ENCODE measurements around the gene BAIAP2L2. TPM values are rescaled to one million over a fixed set of nuclear protein-coding genes. Genes with fewer than 3 reads are reported as not detected.
"Not testable (repeated sequence)": the region's sequence is repeated elsewhere in the genome, so short reads cannot be mapped to it uniquely, and the experiment has no call there.

The BAIAP2L2 gene
- total RNA-seq, 4 donors from 2014 or later, result 0.13 to 1.1 (median 0.58) TPM

- DNase-seq (ENCODE audit: extremely low spot score), result no peak
Measured at GRCh38 chr22:38148245-38148644, 37.8 kb upstream of the BAIAP2L2 start.

DNA sequence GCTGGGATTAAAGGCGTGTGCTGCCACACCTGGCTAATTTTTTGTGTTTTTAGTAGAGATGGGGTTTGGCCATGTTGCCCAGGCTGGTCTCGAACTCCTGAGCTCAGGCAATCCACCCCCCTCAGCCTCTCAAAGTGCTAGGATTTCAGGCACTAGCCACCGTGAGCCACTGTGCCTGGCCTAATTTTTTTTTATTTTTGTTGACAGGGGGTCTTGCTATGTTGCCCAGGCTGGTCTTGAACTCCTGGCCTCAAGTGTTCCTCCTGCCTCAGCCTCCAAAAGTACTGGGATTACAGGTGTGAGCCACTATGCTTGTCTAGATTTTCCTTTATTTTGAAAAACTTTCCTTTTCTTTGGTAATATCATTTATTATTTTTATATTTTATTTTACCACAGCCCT, 35.7 kb upstream of the BAIAP2L2 start:
- H3K4me3 ChIP-seq; H3K4me1 ChIP-seq; intact Hi-C loops (cut with DNase I); DNase-seq (ENCODE audit: extremely low spot score); H3K9me3 ChIP-seq; H3K27me3 ChIP-seq; H3K27ac ChIP-seq (replicated peaks in 1 of 4): not testable (repeated sequence)
- 82% methylated on average over 3 of the region's 3 CpGs for whole genome bisulfite sequencing
- H3K36me3 ChIP-seq, result peaks cover 0 to 29% (median 10%) of the 10 kb centered on the region in 4 donors

More at GRCh38 chr22:38148245-38148644, 37.8 kb upstream of the BAIAP2L2 start:
- TF ChIP-seq POLR2A (IDR thresholded peaks at IDR 0.05; ENCODE audit: low read depth) (no peak), EP300 (IDR thresholded peaks at IDR 0.05) (no peak), POLR2AphosphoS5 (IDR thresholded peaks at IDR 0.05) (no peak), CTCF (IDR thresholded peaks at IDR 0.05) (no peak)
- Histone ChIP-seq H3K36me3 (peaks cover 0 to 14% (median 3%) of the 10 kb centered on the region in 4 donors), H3K9me3 (no peaks in the 10 kb centered on the region), H3K27me3 (no peaks in the 10 kb centered on the region), H3K27ac (replicated peaks in 1 of 4) (no peak overlapping the region), H3K4me3 (no peak overlapping the region), H3K4me1 (no peaks in the 10 kb centered on the region)
- WGBS, result 73% methylated on average over 5 of the region's 5 CpGs
- intact Hi-C loops (cut with DNase I), result no loop called here

DNA sequence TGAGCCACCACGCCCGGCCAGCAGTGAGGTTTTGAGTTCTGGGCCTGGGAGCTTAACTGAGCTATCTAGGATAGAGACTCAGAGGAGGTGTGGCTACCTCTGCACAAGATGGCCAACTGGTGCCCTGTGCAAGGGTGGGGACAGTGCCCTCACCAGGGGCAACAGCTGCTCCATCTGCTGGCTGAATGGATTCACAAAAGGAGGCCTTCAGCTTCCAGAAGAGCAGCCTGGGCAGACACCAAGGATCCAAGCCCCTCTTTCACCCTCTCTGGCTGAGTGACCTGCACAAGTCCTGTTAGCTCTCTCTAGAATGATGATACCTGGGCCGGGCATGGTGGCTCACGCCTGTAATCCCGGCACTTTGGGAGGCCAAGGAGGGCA, 33.5 kb upstream of the BAIAP2L2 start:
- no peaks in the 10 kb centered on the region for H3K4me1 ChIP-seq
- intact Hi-C loops (cut with DNase I), result no loop called here
- WGBS, result 100% methylated on average over 5 of the region's 5 CpGs
- H3K4me3 ChIP-seq, result no peak overlapping the region
- no peak overlapping the region for H3K27ac ChIP-seq (replicated peaks in 1 of 4)
- no peaks in the 10 kb centered on the region for H3K27me3 ChIP-seq
- no peak for TF ChIP-seq POLR2A (IDR thresholded peaks at IDR 0.05; ENCODE audit: low read depth)
- TF ChIP-seq CTCF (IDR thresholded peaks at IDR 0.05), result no peak
- no peak for TF ChIP-seq EP300 (IDR thresholded peaks at IDR 0.05)
- TF ChIP-seq POLR2AphosphoS5 (IDR thresholded peaks at IDR 0.05), result no peak
- H3K9me3 ChIP-seq, result no peaks in the 10 kb centered on the region
- DNase-seq (ENCODE audit: extremely low spot score), result no peak
- H3K36me3 ChIP-seq, result peaks cover 0 to 47% (median 18%) of the 10 kb centered on the region in 4 donors

GRCh38 chr22:38142606-38143005, 32.1 kb upstream of the BAIAP2L2 start:
- no peak for DNase-seq (ENCODE audit: extremely low spot score)
- TF ChIP-seq CTCF (IDR thresholded peaks at IDR 0.05) (no peak), EP300 (IDR thresholded peaks at IDR 0.05) (no peak), POLR2AphosphoS5 (IDR thresholded peaks at IDR 0.05) (no peak)
- Histone ChIP-seq H3K4me3 (no peak overlapping the region), H3K27ac (replicated peaks in 1 of 4) (no peak overlapping the region), H3K36me3 (peaks cover 0 to 60% (median 25%) of the 10 kb centered on the region in 4 donors), H3K4me1 (no peaks in the 10 kb centered on the region), H3K27me3 (no peaks in the 10 kb centered on the region), H3K9me3 (no peaks in the 10 kb centered on the region)
- 92% methylated on average over 5 of the region's 5 CpGs for WGBS
- intact Hi-C loops (cut with DNase I), result no loop called here

DNA sequence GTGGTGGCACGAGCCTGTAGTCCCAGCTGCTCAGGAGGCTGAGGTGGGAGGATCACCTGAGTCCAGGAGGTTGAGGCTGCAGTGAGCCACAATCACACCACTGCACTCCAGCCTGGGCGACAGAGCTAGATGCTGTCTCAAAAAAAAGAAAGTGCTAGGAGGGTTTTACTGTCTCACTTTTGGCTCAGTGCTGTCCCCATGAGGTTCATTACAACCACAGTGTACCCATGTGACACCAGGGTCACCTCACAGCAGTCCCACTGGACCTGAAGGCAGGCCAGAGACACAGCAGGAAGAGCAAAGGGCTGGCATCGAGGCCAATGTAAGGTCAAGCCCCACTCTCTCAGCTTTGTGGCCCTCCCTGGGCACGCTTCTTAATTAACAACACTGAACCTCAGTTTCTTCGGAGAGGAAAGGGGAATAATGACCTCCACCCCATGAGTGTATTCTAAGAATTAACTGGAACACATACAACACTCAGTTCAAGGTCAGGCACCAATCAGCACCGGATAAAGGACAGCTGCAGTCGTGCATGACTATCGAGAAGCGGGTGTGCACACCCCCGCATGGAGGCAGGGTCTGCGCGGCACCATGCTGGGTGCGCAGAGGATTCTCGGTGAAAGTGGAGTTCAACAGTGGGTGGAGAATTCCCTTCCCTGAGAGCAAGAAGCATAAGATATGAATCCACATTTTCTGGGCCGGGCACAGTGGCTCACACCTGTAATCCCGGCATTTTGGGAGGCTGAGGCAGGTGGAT, 30.9 kb upstream of the BAIAP2L2 start:
- 91% methylated on average over 15 of the region's 16 CpGs for WGBS
- DNase-seq (ENCODE audit: extremely low spot score), result no peak
- Histone ChIP-seq H3K4me1 (no peaks in the 10 kb centered on the region), H3K27ac (replicated peaks in 1 of 4) (no peak overlapping the region), H3K27me3 (no peaks in the 10 kb centered on the region), H3K4me3 (no peak overlapping the region), H3K9me3 (no peaks in the 10 kb centered on the region), H3K36me3 (peaks cover 0 to 68% (median 27%) of the 10 kb centered on the region in 4 donors)
- intact Hi-C loops (cut with DNase I), result no loop called here
- TF ChIP-seq CTCF (IDR thresholded peaks at IDR 0.05), result no peak
